ENCODE results near the gene DHFR. TPM values are rescaled to one million over a fixed set of nuclear protein-coding genes. Genes with fewer than 3 reads are reported as not detected.

The DHFR gene
- polyA plus RNA-seq, 1 of the 3 experiments (the other 2 are of a cell fraction), result 16.6 TPM

DNA sequence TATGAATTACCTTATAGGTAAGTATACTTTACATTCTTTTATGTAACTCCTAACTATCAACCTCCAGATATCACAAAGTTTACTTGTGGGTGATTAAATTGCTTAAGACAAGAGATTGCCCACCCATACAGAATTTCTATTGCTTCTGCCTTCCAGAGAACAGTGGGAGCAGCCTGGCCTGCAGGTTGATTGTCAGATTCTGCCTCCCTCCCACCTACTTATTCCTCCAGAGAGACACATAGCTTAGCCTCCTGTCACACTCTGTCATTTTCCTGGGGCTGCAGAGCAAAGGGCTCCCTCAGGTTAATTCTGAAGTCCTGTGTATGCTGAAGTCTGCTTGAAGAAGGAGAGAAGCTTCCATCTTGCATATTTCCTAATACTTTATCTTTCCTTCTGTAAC is 48.5 kb upstream of the DHFR start:
- no peaks in the 10 kb centered on the region for H3K27me3 ChIP-seq (ENCODE audit: insufficient read depth)
- H3K4me3 ChIP-seq (ENCODE audit: low read depth in 2 of 2, low read length in 1 of 2), result no peak overlapping the region
- no peaks in the 10 kb centered on the region for H3K79me2 ChIP-seq (ENCODE audit: insufficient read depth)
- no peak overlapping the region for H3K4me2 ChIP-seq
- no peak for TF ChIP-seq POLR2AphosphoS5 (IDR thresholded peaks at IDR 0.05; ENCODE audit: low read depth, low read length)
- no peak for TF ChIP-seq FOXJ3 (CRISPR knock-in tag; IDR thresholded peaks at IDR 0.05)
- TF ChIP-seq TEAD4 (IDR thresholded peaks at IDR 0.05; ENCODE audit: borderline replicate concordance, insufficient read depth), result no peak
- no peak for TF ChIP-seq RCOR1 (IDR thresholded peaks at IDR 0.05; ENCODE audit: low read length)
- no peak for TF ChIP-seq MXI1 (IDR thresholded peaks at IDR 0.05; ENCODE audit: low read depth, low read length)
- TF ChIP-seq, protein P1, sequence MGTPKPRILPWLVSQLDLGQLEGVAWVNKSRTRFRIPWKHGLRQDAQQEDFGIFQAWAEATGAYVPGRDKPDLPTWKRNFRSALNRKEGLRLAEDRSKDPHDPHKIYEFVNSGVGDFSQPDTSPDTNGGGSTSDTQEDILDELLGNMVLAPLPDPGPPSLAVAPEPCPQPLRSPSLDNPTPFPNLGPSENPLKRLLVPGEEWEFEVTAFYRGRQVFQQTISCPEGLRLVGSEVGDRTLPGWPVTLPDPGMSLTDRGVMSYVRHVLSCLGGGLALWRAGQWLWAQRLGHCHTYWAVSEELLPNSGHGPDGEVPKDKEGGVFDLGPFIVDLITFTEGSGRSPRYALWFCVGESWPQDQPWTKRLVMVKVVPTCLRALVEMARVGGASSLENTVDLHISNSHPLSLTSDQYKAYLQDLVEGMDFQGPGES (IDR thresholded peaks at IDR 0.05; ENCODE audit: low read depth, low read length), result no peak
- TF ChIP-seq FOSL2 (IDR thresholded peaks at IDR 0.05; ENCODE audit: borderline replicate concordance, low read depth), result no peak
- TF ChIP-seq GATA2 (CRISPR knock-in tag; IDR thresholded peaks at IDR 0.05), result no peak
- no peak for TF ChIP-seq SIN3A (IDR thresholded peaks at IDR 0.05; ENCODE audit: borderline replicate concordance, low read depth, low read length)
- no peak for TF ChIP-seq TAF1 (IDR thresholded peaks at IDR 0.05; ENCODE audit: borderline replicate concordance, low read depth, low read length)
- no peak for TF ChIP-seq ELF1 (IDR thresholded peaks at IDR 0.05)
- TF ChIP-seq, protein P2, sequence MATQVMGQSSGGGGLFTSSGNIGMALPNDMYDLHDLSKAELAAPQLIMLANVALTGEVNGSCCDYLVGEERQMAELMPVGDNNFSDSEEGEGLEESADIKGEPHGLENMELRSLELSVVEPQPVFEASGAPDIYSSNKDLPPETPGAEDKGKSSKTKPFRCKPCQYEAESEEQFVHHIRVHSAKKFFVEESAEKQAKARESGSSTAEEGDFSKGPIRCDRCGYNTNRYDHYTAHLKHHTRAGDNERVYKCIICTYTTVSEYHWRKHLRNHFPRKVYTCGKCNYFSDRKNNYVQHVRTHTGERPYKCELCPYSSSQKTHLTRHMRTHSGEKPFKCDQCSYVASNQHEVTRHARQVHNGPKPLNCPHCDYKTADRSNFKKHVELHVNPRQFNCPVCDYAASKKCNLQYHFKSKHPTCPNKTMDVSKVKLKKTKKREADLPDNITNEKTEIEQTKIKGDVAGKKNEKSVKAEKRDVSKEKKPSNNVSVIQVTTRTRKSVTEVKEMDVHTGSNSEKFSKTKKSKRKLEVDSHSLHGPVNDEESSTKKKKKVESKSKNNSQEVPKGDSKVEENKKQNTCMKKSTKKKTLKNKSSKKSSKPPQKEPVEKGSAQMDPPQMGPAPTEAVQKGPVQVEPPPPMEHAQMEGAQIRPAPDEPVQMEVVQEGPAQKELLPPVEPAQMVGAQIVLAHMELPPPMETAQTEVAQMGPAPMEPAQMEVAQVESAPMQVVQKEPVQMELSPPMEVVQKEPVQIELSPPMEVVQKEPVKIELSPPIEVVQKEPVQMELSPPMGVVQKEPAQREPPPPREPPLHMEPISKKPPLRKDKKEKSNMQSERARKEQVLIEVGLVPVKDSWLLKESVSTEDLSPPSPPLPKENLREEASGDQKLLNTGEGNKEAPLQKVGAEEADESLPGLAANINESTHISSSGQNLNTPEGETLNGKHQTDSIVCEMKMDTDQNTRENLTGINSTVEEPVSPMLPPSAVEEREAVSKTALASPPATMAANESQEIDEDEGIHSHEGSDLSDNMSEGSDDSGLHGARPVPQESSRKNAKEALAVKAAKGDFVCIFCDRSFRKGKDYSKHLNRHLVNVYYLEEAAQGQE (IDR thresholded peaks at IDR 0.05; ENCODE audit: low read depth, low read length), result no peak
- TF ChIP-seq, protein P3, sequence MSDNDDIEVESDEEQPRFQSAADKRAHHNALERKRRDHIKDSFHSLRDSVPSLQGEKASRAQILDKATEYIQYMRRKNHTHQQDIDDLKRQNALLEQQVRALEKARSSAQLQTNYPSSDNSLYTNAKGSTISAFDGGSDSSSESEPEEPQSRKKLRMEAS (IDR thresholded peaks at IDR 0.05; ENCODE audit: low read depth), result no peak
- TF ChIP-seq, protein P4, sequence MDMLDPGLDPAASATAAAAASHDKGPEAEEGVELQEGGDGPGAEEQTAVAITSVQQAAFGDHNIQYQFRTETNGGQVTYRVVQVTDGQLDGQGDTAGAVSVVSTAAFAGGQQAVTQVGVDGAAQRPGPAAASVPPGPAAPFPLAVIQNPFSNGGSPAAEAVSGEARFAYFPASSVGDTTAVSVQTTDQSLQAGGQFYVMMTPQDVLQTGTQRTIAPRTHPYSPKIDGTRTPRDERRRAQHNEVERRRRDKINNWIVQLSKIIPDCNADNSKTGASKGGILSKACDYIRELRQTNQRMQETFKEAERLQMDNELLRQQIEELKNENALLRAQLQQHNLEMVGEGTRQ (IDR thresholded peaks at IDR 0.05; ENCODE audit: borderline replicate concordance, low read depth, low read length), result no peak
- TF ChIP-seq, protein P5, sequence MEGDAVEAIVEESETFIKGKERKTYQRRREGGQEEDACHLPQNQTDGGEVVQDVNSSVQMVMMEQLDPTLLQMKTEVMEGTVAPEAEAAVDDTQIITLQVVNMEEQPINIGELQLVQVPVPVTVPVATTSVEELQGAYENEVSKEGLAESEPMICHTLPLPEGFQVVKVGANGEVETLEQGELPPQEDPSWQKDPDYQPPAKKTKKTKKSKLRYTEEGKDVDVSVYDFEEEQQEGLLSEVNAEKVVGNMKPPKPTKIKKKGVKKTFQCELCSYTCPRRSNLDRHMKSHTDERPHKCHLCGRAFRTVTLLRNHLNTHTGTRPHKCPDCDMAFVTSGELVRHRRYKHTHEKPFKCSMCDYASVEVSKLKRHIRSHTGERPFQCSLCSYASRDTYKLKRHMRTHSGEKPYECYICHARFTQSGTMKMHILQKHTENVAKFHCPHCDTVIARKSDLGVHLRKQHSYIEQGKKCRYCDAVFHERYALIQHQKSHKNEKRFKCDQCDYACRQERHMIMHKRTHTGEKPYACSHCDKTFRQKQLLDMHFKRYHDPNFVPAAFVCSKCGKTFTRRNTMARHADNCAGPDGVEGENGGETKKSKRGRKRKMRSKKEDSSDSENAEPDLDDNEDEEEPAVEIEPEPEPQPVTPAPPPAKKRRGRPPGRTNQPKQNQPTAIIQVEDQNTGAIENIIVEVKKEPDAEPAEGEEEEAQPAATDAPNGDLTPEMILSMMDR (IDR thresholded peaks at IDR 0.05), result no peak
- no peak overlapping the region for H2AFZ ChIP-seq (ENCODE audit: low read depth)
- no peaks in the 10 kb centered on the region; a peak in 2 of 4 replicates for H3K4me1 ChIP-seq (ENCODE audit: control insufficient read depth in 1 of 2, insufficient read depth in 2 of 2, low read depth in 1 of 2, low read length in 1 of 2)
- peaks cover 0 to 7% of the 10 kb centered on the region in 2 experiments for H3K36me3 ChIP-seq (replicated peaks in 1 of 2; ENCODE audit: control insufficient read depth in 1 of 2, insufficient read depth in 2 of 2, low read length in 1 of 2)
- no peak overlapping the region for H3K9ac ChIP-seq
- no peaks in the 10 kb centered on the region for H3K9me2 ChIP-seq
- no peaks in the 10 kb centered on the region for H3F3A ChIP-seq (replicated peaks; ENCODE audit: insufficient read depth)
- ChIA-PET POLR2A (no interaction called here), CTCF (interaction anchor here (0.6 kb wide), 1 partner anchor 86 kb away, joined by 3 read pairs; no protein-coding TSS in a partner anchor)
- DNase-seq, result no peak
- H3K9me3 ChIP-seq, result no peaks in the 10 kb centered on the region
- no peak overlapping the region for H3K27ac ChIP-seq (ENCODE audit: low read depth in 2 of 2, low read length in 1 of 2)
- H4K20me1 ChIP-seq (ENCODE audit: insufficient read depth), result no peaks in the 10 kb centered on the region
